NT2/D1 (cell line): ENCODE data around the gene WWC1.

Source experiments
- SUZ12 ChIP-seq: IDR thresholded peaks from 2 replicates; pipeline ENCODE4 v1.6.1; 2011; ENCODE audit not compliant: insufficient read length, insufficient read depth; ENCODE audit errors: extremely low read depth
- YY1 ChIP-seq: IDR thresholded peaks from 2 replicates; pipeline ENCODE4 v1.6.1; 2011; ENCODE audit not compliant: insufficient read length, insufficient read depth
- ZNF274 ChIP-seq: IDR thresholded peaks from 2 replicates; pipeline ENCODE4 v1.6.1; 2011; ENCODE audit warnings: mild to moderate bottlenecking, low read depth, low read length

GRCh38 chr5:168249923-168250322 lies 41.5 kb upstream of the WWC1 start:
- TF ChIP-seq ZNF274 (no peak), YY1 (no peak), SUZ12 (no peak)
